Esophagus muscularis mucosa (tissue), 4 donors: Measurements from ENCODE around the gene FRY. TPM values are rescaled to one million over a fixed set of nuclear protein-coding genes. Genes with fewer than 3 reads are reported as not detected.

ENCODE experiments used
- DNase-seq: peaks from one replicate; pipeline ENCODE4 v3.0.0-alpha.2; 2017; ENCODE audit errors: extremely low spot score
- H3K27ac ChIP-seq, 4 donors: fragments of 200-600 bp; sonication (generic); replicated peaks in 1 of 4; 1 replicate in 3 of 4; 2 replicates in 1 of 4; pipeline ENCODE4 v1.5.1; 2016 to 2019; ENCODE audit warnings: mild to moderate bottlenecking in 1 of 4
- H3K27me3 ChIP-seq, 4 donors: fragments of 200-600 bp; sonication (generic); one replicate each; pipeline versions ENCODE4 v1.5.1 to v1.6.0; 2016 to 2019
- H3K36me3 ChIP-seq, 4 donors: fragments of 200-600 bp; sonication (generic); one replicate each; pipeline ENCODE4 v1.5.1; 2016 to 2019
- H3K4me1 ChIP-seq, 4 donors: fragments of 200-600 bp; sonication (generic); one replicate each; pipeline ENCODE4 v1.5.1; 2016 to 2019
- H3K4me3 ChIP-seq, 4 donors: fragments of 200-600 bp; sonication (generic); 1 replicate in 2 of 4; 2 replicates in 2 of 4; pipeline ENCODE4 v1.5.1; 2016 to 2019; ENCODE audit warnings: mild to moderate bottlenecking in 4 of 4, moderate library complexity in 1 of 4
- H3K9me3 ChIP-seq, 4 donors: fragments of 200-600 bp; sonication (generic); 1 replicate in 3 of 4; 2 replicates in 1 of 4; pipeline ENCODE4 v1.5.1; 2016 to 2019
- EP300 ChIP-seq: sonication (generic); formaldehyde crosslinking; IDR thresholded peaks from one replicate; pipeline ENCODE4 v1.6.1; 2017; ENCODE audit warnings: antibody characterized with exemption
- POLR2A ChIP-seq: fragments of 450-650 bp; IDR thresholded peaks from one replicate; pipeline ENCODE4 v1.6.1; 2017; ENCODE audit warnings: antibody characterized with exemption, moderate library complexity, mild to moderate bottlenecking, low read depth
- POLR2AphosphoS5 ChIP-seq, 2 donors: sonication (generic); formaldehyde crosslinking; IDR thresholded peaks; one replicate each; pipeline ENCODE4 v1.6.1; 2017; ENCODE audit warnings: antibody characterized with exemption in 2 of 2
- WGBS: methylation state at CpG from one replicate; pipeline ENCODE4 v1.1.5; 2018; 5-methylcytosine and 5-hydroxymethylcytosine counted together
- intact Hi-C: fragments of 100-400 bp; cut with DNase I; formaldehyde crosslinking; loops from one replicate; pipeline ENCODE4 v1.15.1; 2023
- total RNA-seq, 4 donors: library from RNA; depleted of rRNA; stranded (reverse); fragments of >200 nt; gene quantifications; one replicate each; pipeline versions ENCODE4 v1.1.0 to v1.2.1, GENCODE V29; 2016
- TF ChIP-seq, protein P1 (sequence below), 3 experiments: fragments of 200-600 bp in 2 of 3; fragments of 450-650 bp in 1 of 3; sonication (generic) in 2 of 3; IDR thresholded peaks; one replicate each; pipeline ENCODE4 v1.5.1; 2017 to 2019; ENCODE audit warnings: antibody characterized with exemption in 3 of 3, mild to moderate bottlenecking in 2 of 3, moderate library complexity in 1 of 3

FRY gene
- total RNA-seq, 4 donors from 2014 or later, result 104 to 276 (median 135) TPM

DNA sequence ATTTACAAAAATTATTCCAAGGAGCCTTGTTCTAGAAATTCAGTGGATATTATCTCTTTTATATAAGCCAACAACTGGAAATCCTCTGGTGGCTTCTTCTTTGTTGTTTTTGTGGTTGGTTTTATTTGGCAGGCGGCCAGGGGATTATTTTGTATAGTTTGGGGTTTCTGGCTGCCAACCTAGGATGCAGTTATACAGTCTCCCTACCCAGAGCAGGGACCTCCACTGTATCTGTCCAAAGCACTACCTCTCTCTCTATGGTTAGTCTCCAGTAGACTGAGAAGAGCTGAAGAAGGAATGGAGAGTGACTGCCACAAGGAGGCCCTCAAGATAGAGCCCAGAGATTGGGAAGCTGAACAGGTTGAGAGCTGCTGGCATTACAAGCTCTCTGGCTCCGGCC lies 203.3 kb downstream of the FRY start:
- Histone ChIP-seq H3K36me3 (peaks cover 0 to 72% (median 25%) of the 10 kb centered on the region in 4 donors), H3K4me1 (peaks cover 6 to 18% (median 15%) of the 10 kb centered on the region in 4 donors), H3K27ac (no peak overlapping the region), H3K4me3 (no peak overlapping the region), H3K9me3 (no peaks in the 10 kb centered on the region), H3K27me3 (no peaks in the 10 kb centered on the region)
- DNase-seq, result peak; percentile 42
- WGBS, result 82% methylated on average over 2 of the region's 2 CpGs
- TF ChIP-seq POLR2A (no peak), EP300 (no peak), POLR2AphosphoS5 (IDR thresholded peaks at IDR 0.05) (no peak)
- TF ChIP-seq, protein P1, sequence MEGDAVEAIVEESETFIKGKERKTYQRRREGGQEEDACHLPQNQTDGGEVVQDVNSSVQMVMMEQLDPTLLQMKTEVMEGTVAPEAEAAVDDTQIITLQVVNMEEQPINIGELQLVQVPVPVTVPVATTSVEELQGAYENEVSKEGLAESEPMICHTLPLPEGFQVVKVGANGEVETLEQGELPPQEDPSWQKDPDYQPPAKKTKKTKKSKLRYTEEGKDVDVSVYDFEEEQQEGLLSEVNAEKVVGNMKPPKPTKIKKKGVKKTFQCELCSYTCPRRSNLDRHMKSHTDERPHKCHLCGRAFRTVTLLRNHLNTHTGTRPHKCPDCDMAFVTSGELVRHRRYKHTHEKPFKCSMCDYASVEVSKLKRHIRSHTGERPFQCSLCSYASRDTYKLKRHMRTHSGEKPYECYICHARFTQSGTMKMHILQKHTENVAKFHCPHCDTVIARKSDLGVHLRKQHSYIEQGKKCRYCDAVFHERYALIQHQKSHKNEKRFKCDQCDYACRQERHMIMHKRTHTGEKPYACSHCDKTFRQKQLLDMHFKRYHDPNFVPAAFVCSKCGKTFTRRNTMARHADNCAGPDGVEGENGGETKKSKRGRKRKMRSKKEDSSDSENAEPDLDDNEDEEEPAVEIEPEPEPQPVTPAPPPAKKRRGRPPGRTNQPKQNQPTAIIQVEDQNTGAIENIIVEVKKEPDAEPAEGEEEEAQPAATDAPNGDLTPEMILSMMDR (IDR thresholded peaks at IDR 0.05), result no peak
- intact Hi-C loops, result no loop called here

DNA sequence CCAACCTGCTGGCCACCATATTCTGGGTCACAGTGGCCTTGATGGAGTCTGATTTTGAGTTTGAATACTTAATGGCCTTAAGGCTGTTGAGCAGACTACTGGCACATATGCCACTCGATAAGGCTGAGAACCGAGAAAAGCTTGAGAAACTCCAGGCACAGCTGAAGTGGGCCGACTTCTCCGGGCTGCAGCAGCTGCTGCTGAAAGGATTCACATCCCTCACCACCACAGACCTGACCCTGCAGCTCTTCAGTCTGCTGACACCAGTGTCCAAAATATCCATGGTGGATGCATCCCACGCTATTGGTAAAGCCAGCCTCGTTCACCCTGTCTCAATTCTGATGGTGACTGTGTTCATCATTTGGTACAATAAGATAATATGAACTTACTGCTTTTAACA lies 206.1 kb downstream of the FRY start:
- intact Hi-C loops, result no loop called here
- peaks cover 6 to 14% (median 11%) of the 10 kb centered on the region in 4 donors for H3K4me1 ChIP-seq

GRCh38 chr13:32243695-32244094 lies 212.1 kb downstream of the FRY start:
- H3K27me3 ChIP-seq, result no peaks in the 10 kb centered on the region
- intact Hi-C loops, result no loop called here
- no peak overlapping the region for H3K27ac ChIP-seq
- 93% methylated on average over 5 of the region's 5 CpGs for WGBS
- TF ChIP-seq POLR2A, result no peak
- TF ChIP-seq EP300, result no peak
- TF ChIP-seq POLR2AphosphoS5 (IDR thresholded peaks at IDR 0.05), result no peak
- TF ChIP-seq, protein P1 (IDR thresholded peaks at IDR 0.05), result no peak
- no peak for DNase-seq
- H3K4me3 ChIP-seq, result no peak overlapping the region
- peaks cover 0 to 41% (median 7%) of the 10 kb centered on the region in 4 donors for H3K36me3 ChIP-seq
- H3K9me3 ChIP-seq, result no peaks in the 10 kb centered on the region
- peaks cover 13 to 29% (median 19%) of the 10 kb centered on the region in 4 donors for H3K4me1 ChIP-seq

More for the DNA sequence above, 206.1 kb downstream of the FRY start:
- WGBS, result 99% methylated on average over 6 of the region's 6 CpGs
- peaks cover 0 to 75% (median 24%) of the 10 kb centered on the region in 4 donors for H3K36me3 ChIP-seq
- TF ChIP-seq EP300 (no peak), POLR2AphosphoS5 (IDR thresholded peaks at IDR 0.05) (no peak), POLR2A (no peak)
- TF ChIP-seq, protein P1 (IDR thresholded peaks at IDR 0.05), result no peak
- no peak for DNase-seq
- H3K27ac ChIP-seq, result no peak overlapping the region
- no peaks in the 10 kb centered on the region for H3K27me3 ChIP-seq
- no peaks in the 10 kb centered on the region for H3K9me3 ChIP-seq
- H3K4me3 ChIP-seq, result no peak overlapping the region

DNA sequence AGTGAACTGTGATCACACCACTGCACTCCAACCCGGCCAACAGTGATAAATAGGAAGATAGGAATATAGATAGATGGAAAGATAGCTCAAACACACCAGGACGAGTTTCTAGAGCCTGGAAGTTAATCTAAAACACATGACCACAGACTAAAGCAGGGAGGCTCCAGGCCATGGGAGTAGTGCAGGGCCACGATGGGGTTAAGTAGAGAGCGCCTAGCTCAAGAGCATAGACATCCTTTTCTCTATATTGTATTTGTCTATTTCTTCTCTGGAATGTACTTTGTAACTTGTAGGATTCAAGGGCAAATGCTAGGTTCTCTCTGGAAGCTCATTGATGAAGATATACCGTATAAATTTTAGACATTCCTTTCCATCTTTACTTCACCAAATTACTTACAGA lies 214.0 kb downstream of the FRY start:
- Histone ChIP-seq H3K27me3 (no peaks in the 10 kb centered on the region), H3K4me3 (no peak overlapping the region), H3K27ac (no peak overlapping the region), H3K36me3 (peaks cover 0 to 38% (median 5%) of the 10 kb centered on the region in 4 donors), H3K4me1 (peaks cover 13 to 29% (median 19%) of the 10 kb centered on the region in 4 donors), H3K9me3 (no peaks in the 10 kb centered on the region)
- TF ChIP-seq, protein P1 (IDR thresholded peaks at IDR 0.05), result no peak
- TF ChIP-seq POLR2A (no peak), EP300 (no peak), POLR2AphosphoS5 (IDR thresholded peaks at IDR 0.05) (no peak)
- intact Hi-C loops, result loop anchor here (5.0 kb wide), 1 partner anchor 67 kb away; no protein-coding TSS in a partner anchor
- no peak for DNase-seq
- 90% methylated on average over 5 of the region's 5 CpGs for WGBS

DNA sequence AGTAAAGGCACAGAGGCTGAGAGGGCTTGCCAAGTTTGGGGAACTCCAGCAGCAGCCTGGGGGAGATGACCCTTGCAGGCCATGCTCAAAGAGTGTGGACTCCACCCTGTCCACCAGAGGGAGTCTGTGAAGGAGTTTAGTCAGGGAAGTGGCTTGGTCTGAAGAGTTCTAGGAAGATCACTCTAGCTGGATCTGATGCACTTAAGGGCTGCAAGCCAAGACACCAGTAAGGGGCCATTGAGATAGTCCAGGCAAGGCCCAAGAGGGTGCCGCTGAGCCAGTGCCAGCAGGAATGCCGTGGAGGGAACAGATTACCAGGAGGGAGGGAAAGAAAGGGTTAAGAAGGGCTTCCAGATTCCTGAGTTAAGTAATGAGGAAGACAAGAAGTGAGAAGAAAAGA lies 214.9 kb downstream of the FRY start:
- Histone ChIP-seq H3K27ac (peak overlapping the region in 3 of 4 donors; percentile 44 to 54 (median 45)), H3K27me3 (no peaks in the 10 kb centered on the region), H3K36me3 (peaks cover 0 to 35% (median 5%) of the 10 kb centered on the region in 4 donors), H3K9me3 (no peaks in the 10 kb centered on the region), H3K4me3 (no peak overlapping the region), H3K4me1 (peaks cover 13 to 29% (median 19%) of the 10 kb centered on the region in 4 donors)
- intact Hi-C loops, result loop anchor here (5.0 kb wide), 1 partner anchor 66 kb away; no protein-coding TSS in a partner anchor
- 38% methylated on average over 2 of the region's 2 CpGs for WGBS
- DNase-seq, result no peak
- no peak for TF ChIP-seq POLR2AphosphoS5 (IDR thresholded peaks at IDR 0.05)
- TF ChIP-seq, protein P1 (IDR thresholded peaks at IDR 0.05), result peak; percentile 62 to 78 (median 68)
